IMR-90 (cell line): ENCODE data around the gene STXBP6.

Source experiments
- CEBPB ChIP-seq: IDR thresholded peaks from 2 replicates; pipeline ENCODE4 v1.6.1; 2012; ENCODE audit warnings: low read depth, low read length, improper control_type of control experiment
- MAFK ChIP-seq: IDR thresholded peaks from 2 replicates; pipeline ENCODE4 v1.6.1; 2012; ENCODE audit warnings: low read depth, low read length, improper control_type of control experiment
- MAZ ChIP-seq: IDR thresholded peaks from 2 replicates; pipeline ENCODE4 v1.6.1; 2012; ENCODE audit warnings: low read depth, mild to moderate bottlenecking, low read length, improper control_type of control experiment, moderate library complexity, borderline replicate concordance
- MXI1 ChIP-seq: IDR thresholded peaks from 2 replicates; pipeline ENCODE4 v1.6.1; 2012; ENCODE audit warnings: low read depth, mild to moderate bottlenecking, low read length, moderate library complexity, borderline replicate concordance
- POLR2A ChIP-seq: IDR thresholded peaks from 2 replicates; pipeline ENCODE4 v1.6.1; 2012; ENCODE audit warnings: mild to moderate bottlenecking, low read depth, low read length
- RAD21 ChIP-seq: IDR thresholded peaks from 2 replicates; pipeline ENCODE4 v1.6.1; 2012; ENCODE audit warnings: low read length, improper control_type of control experiment
- TF ChIP-seq, protein P1 (sequence below): conservative IDR thresholded peaks from 2 replicates; pipeline ENCODE4 v1.5.1; 2012; ENCODE audit warnings: mild to moderate bottlenecking, low read depth, low read length, improper control_type of control experiment
- TF ChIP-seq, protein P2 (sequence below): fragments of 150-350 bp; IDR thresholded peaks from 2 replicates; pipeline ENCODE4 v1.6.1; 2017; ENCODE audit warnings: mild to moderate bottlenecking, antibody characterized with exemption, low read length, low read depth

DNA sequence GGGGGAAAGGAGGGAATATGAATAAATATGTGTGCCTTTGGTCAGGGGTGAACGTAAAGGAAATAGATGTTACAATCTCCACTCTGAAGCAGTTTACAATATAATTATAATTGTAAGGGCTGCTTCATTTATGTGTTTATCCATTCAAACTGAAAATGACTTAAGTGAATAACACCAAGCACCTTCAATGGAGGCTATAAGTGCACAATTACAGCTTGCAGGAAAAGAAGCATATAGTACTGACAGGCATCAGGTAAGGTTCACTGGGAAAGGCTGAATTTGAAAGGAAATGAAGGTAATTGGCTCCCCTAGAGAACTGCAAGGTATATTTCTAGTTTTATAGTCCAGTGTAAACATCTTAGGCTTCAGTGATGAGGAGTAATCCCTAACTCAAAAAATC, 192.7 kb downstream of the STXBP6 start:
- no peak for TF ChIP-seq POLR2A
- TF ChIP-seq MAZ, result no peak
- TF ChIP-seq, protein P1, sequence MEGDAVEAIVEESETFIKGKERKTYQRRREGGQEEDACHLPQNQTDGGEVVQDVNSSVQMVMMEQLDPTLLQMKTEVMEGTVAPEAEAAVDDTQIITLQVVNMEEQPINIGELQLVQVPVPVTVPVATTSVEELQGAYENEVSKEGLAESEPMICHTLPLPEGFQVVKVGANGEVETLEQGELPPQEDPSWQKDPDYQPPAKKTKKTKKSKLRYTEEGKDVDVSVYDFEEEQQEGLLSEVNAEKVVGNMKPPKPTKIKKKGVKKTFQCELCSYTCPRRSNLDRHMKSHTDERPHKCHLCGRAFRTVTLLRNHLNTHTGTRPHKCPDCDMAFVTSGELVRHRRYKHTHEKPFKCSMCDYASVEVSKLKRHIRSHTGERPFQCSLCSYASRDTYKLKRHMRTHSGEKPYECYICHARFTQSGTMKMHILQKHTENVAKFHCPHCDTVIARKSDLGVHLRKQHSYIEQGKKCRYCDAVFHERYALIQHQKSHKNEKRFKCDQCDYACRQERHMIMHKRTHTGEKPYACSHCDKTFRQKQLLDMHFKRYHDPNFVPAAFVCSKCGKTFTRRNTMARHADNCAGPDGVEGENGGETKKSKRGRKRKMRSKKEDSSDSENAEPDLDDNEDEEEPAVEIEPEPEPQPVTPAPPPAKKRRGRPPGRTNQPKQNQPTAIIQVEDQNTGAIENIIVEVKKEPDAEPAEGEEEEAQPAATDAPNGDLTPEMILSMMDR, result no peak
- TF ChIP-seq, protein P2, sequence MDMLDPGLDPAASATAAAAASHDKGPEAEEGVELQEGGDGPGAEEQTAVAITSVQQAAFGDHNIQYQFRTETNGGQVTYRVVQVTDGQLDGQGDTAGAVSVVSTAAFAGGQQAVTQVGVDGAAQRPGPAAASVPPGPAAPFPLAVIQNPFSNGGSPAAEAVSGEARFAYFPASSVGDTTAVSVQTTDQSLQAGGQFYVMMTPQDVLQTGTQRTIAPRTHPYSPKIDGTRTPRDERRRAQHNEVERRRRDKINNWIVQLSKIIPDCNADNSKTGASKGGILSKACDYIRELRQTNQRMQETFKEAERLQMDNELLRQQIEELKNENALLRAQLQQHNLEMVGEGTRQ, result no peak
- TF ChIP-seq RAD21, result no peak
- TF ChIP-seq MAFK, result no peak
- no peak for TF ChIP-seq CEBPB
- no peak for TF ChIP-seq MXI1
